Endodermal cell (in vitro differentiated cells): ENCODE results near the gene STK25. TPM values are rescaled to one million over a fixed set of nuclear protein-coding genes. Genes with fewer than 3 reads are reported as not detected.

ENCODE experiments used
- DNase-seq: peaks from one replicate; pipeline ENCODE4 v3.0.0-alpha.2; 2017
- H3K27ac ChIP-seq: 2 replicates; pipeline ENCODE4 v1.5.1; 2013; ENCODE audit warnings: mild to moderate bottlenecking, low read depth, low read length, moderate library complexity
- H3K27me3 ChIP-seq: 2 replicates; pipeline ENCODE4 v1.6.1; 2013; ENCODE audit warnings: mild to moderate bottlenecking, low read length, moderate library complexity; ENCODE audit not compliant: insufficient read depth, control insufficient read depth, poor library complexity, severe bottlenecking
- H3K36me3 ChIP-seq: 2 replicates; pipeline ENCODE4 v1.7.0; 2013; ENCODE audit warnings: mild to moderate bottlenecking, low read length, moderate library complexity; ENCODE audit not compliant: control insufficient read depth, insufficient read depth
- H3K4me1 ChIP-seq: one replicate; pipeline ENCODE4 v1.7.0; 2013; ENCODE audit warnings: low read length; ENCODE audit not compliant: control insufficient read depth, insufficient read depth
- H3K4me3 ChIP-seq: 2 replicates; pipeline ENCODE4 v1.5.1; 2013; ENCODE audit warnings: mild to moderate bottlenecking, low read length, moderate library complexity
- H3K9ac ChIP-seq: 2 replicates; pipeline ENCODE4 v1.6.1; 2013; ENCODE audit warnings: mild to moderate bottlenecking, low read length, moderate library complexity; ENCODE audit not compliant: poor library complexity, severe bottlenecking; ENCODE audit errors: extremely low read depth
- H3K9me3 ChIP-seq: 2 replicates; pipeline ENCODE4 v1.6.1; 2013; ENCODE audit warnings: mild to moderate bottlenecking, low read length, moderate library complexity; ENCODE audit not compliant: control insufficient read depth
- H3K27ac Mint-ChIP-seq: 2 replicates; pipeline ENCODE4 v1.8.0; 2020; ENCODE audit warnings: mixed read lengths
- H3K27me3 Mint-ChIP-seq: 2 replicates; pipeline ENCODE4 v1.8.0; 2021; ENCODE audit warnings: mild to moderate bottlenecking, mixed read lengths; ENCODE audit not compliant: insufficient read depth
- H3K36me3 Mint-ChIP-seq: 2 replicates; pipeline ENCODE4 v1.8.0; 2020; ENCODE audit warnings: low read depth, mixed read lengths
- H3K4me1 Mint-ChIP-seq: 2 replicates; pipeline ENCODE4 v1.8.0; 2020; ENCODE audit warnings: mixed read lengths
- H3K4me3 Mint-ChIP-seq: 2 replicates; pipeline ENCODE4 v1.8.0; 2020; ENCODE audit warnings: mild to moderate bottlenecking, moderate library complexity, mixed read lengths
- H3K9me3 Mint-ChIP-seq: 2 replicates; pipeline ENCODE4 v1.8.0; 2020; ENCODE audit warnings: mild to moderate bottlenecking, mixed read lengths
- CTCF ChIP-seq: fragments of 200-600 bp; sonication (generic); conservative IDR thresholded peaks from 2 replicates; pipeline ENCODE4 v1.5.0; 2021; ENCODE audit warnings: antibody characterized with exemption, mild to moderate bottlenecking
- WGBS, 2 experiments: methylation state at CpG; one replicate each; pipeline versions ENCODE4 v1.1.5 to v1.1.7; 2013; ENCODE audit warnings: missing lambda C conversion rate in 2 of 2, mixed read lengths in 1 of 2; ENCODE audit not compliant: insufficient coverage in 1 of 2, insufficient read length in 1 of 2; 5-methylcytosine and 5-hydroxymethylcytosine counted together
- total RNA-seq, 2 donors: library from RNA; stranded (reverse); fragmentation: NEBNext Ultra II Directional in 1 of 2; extraction: Animal tissue kit (Norgen Biotek cat#: 25700) in 1 of 2; gene quantifications; 2 replicates in 1 of 2; 3 replicates in 1 of 2; pipeline ENCODE4 v1.2.1, GENCODE V29; 2021

Gene STK25
- total RNA-seq, 2 donors from 2014 or later: 226 to 252 TPM

GRCh38 chr2:241500431-241500975, 7.9 kb downstream of the STK25 start:
- WGBS, 2 experiments: 94 to 96% methylated on average over 6 to 12 of the region's 12 CpGs
- no peak overlapping the region for H3K4me3 ChIP-seq
- H3K27ac ChIP-seq: no peak overlapping the region
- no peaks in the 10 kb centered on the region for H3K9me3 Mint-ChIP-seq
- no peak for TF ChIP-seq CTCF
- H3K9me3 ChIP-seq: no peaks in the 10 kb centered on the region
- H3K4me3 Mint-ChIP-seq: no peak overlapping the region
- no peaks in the 10 kb centered on the region for H3K27me3 ChIP-seq
- no peak overlapping the region for H3K27ac Mint-ChIP-seq
- H3K27me3 Mint-ChIP-seq: no peaks in the 10 kb centered on the region
- DNase-seq: no peak
- peaks cover 2% of the 10 kb centered on the region for H3K4me1 Mint-ChIP-seq
- H3K4me1 ChIP-seq: no peaks in the 10 kb centered on the region
- H3K9ac ChIP-seq: no peak overlapping the region
- peaks cover 50% of the 10 kb centered on the region for H3K36me3 Mint-ChIP-seq
- peaks cover 52% of the 10 kb centered on the region for H3K36me3 ChIP-seq

- Histone ChIP-seq H3K9ac (no peak overlapping the region), H3K27me3 (no peaks in the 10 kb centered on the region), H3K36me3 (peaks cover 57% of the 10 kb centered on the region), H3K4me1 (no peaks in the 10 kb centered on the region), H3K9me3 (no peaks in the 10 kb centered on the region), H3K4me3 (no peak overlapping the region), H3K27ac (no peak overlapping the region)
- no peak for DNase-seq
- H3K9me3 Mint-ChIP-seq: no peaks in the 10 kb centered on the region
- H3K27ac Mint-ChIP-seq: peak overlapping the region; percentile 74
- WGBS, 2 experiments: 93 to 95% methylated on average over 4 to 10 of the region's 10 CpGs
- H3K36me3 Mint-ChIP-seq: peaks cover 55% of the 10 kb centered on the region
- H3K4me1 Mint-ChIP-seq: peaks cover 2% of the 10 kb centered on the region
- no peaks in the 10 kb centered on the region for H3K27me3 Mint-ChIP-seq
- no peak overlapping the region for H3K4me3 Mint-ChIP-seq
- no peak for TF ChIP-seq CTCF
Measured at GRCh38 chr2:241500016-241500415, 8.4 kb downstream of the STK25 start.

GRCh38 chr2:241499146-241499965, 9.0 kb downstream of the STK25 start:
- DNase-seq: peak; percentile 46
- H3K27me3 ChIP-seq: no peaks in the 10 kb centered on the region
- H3K9me3 Mint-ChIP-seq: no peaks in the 10 kb centered on the region
- H3K36me3 ChIP-seq: peaks cover 59% of the 10 kb centered on the region
- no peak overlapping the region for H3K4me3 Mint-ChIP-seq
- no peaks in the 10 kb centered on the region for H3K27me3 Mint-ChIP-seq
- WGBS, 2 experiments: 94 to 96% methylated on average over 28 of the region's 28 CpGs
- peak overlapping the region; percentile 74 for H3K27ac Mint-ChIP-seq
- H3K4me3 ChIP-seq: no peak overlapping the region
- H3K9ac ChIP-seq: no peak overlapping the region
- peaks cover 58% of the 10 kb centered on the region for H3K36me3 Mint-ChIP-seq
- TF ChIP-seq CTCF: no peak
- H3K4me1 Mint-ChIP-seq: peaks cover 2% of the 10 kb centered on the region
- no peaks in the 10 kb centered on the region for H3K4me1 ChIP-seq
- H3K9me3 ChIP-seq: no peaks in the 10 kb centered on the region
- no peak overlapping the region for H3K27ac ChIP-seq
